ENCODE results near the gene LUZP2.

DNA sequence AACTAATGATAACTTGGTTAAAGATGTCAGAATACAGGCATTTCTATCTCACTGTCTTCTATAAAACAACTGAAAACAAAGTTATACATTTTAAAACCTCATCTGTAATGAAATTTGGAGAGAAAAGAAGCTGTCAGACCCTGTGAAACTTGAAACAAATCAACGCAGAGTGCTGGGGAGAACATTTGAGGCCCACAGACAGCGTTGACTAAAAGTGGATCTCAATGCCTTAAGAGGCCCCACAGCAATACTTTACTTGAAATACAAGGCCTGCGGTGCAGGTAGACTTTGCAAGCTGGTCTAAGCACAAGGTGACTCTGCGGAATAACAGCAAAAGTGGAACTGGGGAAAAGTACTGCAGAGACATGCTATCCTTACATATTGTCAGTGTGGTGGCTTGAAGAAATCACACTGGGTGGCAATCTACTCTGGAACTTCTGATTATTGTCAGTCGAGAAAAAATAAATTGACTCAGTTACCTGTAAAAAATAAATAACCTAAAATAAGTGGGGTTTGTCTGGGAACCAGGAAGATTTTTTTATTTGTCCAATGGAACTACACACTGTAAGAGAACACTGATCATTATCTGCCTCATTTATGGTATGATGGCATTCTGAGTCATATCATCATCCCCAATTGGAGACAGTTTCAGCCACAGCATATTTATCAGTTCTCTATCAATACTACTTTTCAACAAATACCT, 138.9 kb downstream of the LUZP2 start:
- TF ChIP-seq, protein P1, sequence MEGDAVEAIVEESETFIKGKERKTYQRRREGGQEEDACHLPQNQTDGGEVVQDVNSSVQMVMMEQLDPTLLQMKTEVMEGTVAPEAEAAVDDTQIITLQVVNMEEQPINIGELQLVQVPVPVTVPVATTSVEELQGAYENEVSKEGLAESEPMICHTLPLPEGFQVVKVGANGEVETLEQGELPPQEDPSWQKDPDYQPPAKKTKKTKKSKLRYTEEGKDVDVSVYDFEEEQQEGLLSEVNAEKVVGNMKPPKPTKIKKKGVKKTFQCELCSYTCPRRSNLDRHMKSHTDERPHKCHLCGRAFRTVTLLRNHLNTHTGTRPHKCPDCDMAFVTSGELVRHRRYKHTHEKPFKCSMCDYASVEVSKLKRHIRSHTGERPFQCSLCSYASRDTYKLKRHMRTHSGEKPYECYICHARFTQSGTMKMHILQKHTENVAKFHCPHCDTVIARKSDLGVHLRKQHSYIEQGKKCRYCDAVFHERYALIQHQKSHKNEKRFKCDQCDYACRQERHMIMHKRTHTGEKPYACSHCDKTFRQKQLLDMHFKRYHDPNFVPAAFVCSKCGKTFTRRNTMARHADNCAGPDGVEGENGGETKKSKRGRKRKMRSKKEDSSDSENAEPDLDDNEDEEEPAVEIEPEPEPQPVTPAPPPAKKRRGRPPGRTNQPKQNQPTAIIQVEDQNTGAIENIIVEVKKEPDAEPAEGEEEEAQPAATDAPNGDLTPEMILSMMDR (IDR thresholded peaks at IDR 0.05; ENCODE audit: poor library complexity, severe bottlenecking), result no peak
- TF ChIP-seq EZH2 (IDR thresholded peaks at IDR 0.05; ENCODE audit: borderline replicate concordance, insufficient read depth, low read length, poor library complexity, severe bottlenecking), result no peak

Data from neural cell (in vitro differentiated cells).